Mucosa of descending colon (tissue), 3 donors: ENCODE data around the gene LAIR1. TPM values are rescaled to one million over a fixed set of nuclear protein-coding genes. Genes with fewer than 3 reads are reported as not detected.
"Not testable (repeated sequence)": the region's sequence is repeated elsewhere in the genome, so short reads cannot be mapped to it uniquely, and the experiment has no call there.

Experiments
- ATAC-seq: fragments of 200-7000 bp; cut with Tn5 transposase; one replicate; pipeline ENCODE4 v1.9.1; 2020; ENCODE audit warnings: mild to moderate bottlenecking, moderate library complexity
- DNase-seq, 3 donors: peaks; one replicate each; pipeline ENCODE4 v3.0.0-alpha.2; 2020
- H3K36me3 ChIP-seq: fragments of 200-600 bp; one replicate; pipeline ENCODE4 v1.8.0; 2021; ENCODE audit warnings: low read depth, mild to moderate bottlenecking
- H3K4me1 ChIP-seq: fragments of 200-600 bp; one replicate; pipeline ENCODE4 v1.8.0; 2021; ENCODE audit warnings: low read depth, mild to moderate bottlenecking
- H3K4me3 ChIP-seq: fragments of 200-600 bp; one replicate; pipeline ENCODE4 v1.8.0; 2021; ENCODE audit warnings: mild to moderate bottlenecking
- H3K9me3 ChIP-seq: fragments of 200-600 bp; one replicate; pipeline ENCODE4 v1.8.0; 2021; ENCODE audit warnings: mild to moderate bottlenecking
- intact Hi-C, 2 donors: fragments of 100-400 bp; cut with DNase I in 1 of 2; cut with micrococcal nuclease in 1 of 2; formaldehyde crosslinking; loops; one replicate each; pipeline versions ENCODE4 v1.11.0 to v1.11.1; 2022; cut with DNase I, micrococcal nuclease
- total RNA-seq, 3 donors: library from RNA; stranded (reverse); fragmentation: NEBNext Ultra II Directional in 2 of 3; extraction: Animal tissue kit (Norgen Biotek cat#: 25700) in 2 of 3; gene quantifications; one replicate each; pipeline versions ENCODE4 v1.2.1 to v1.2.4, GENCODE V29; 2021 to 2023
- TF ChIP-seq, protein P1 (sequence below): fragments of 200-600 bp; IDR thresholded peaks from one replicate; pipeline ENCODE4 v1.8.0; 2022; ENCODE audit warnings: antibody characterized with exemption, mild to moderate bottlenecking
- donor health status: DM: no; HTN: no; CAD: no; lungs with moderate emphysema.
- donor health status: DM: no; HTN: no; CAD: no.
- donor health status: DM: no; HTN: yes; CAD: no.

The LAIR1 gene
- total RNA-seq, 3 donors from 2014 or later: 5.4 to 26.7 (median 17.1) TPM

GRCh38 chr19:54388802-54389139, 24.0 kb upstream of the LAIR1 start:
- ATAC-seq (no peak), DNase-seq (no peak)
- intact Hi-C loops: no loop called here
- Histone ChIP-seq H3K4me3 (no peak overlapping the region), H3K36me3 (no peaks in the 10 kb centered on the region), H3K4me1 (no peaks in the 10 kb centered on the region), H3K9me3 (no peaks in the 10 kb centered on the region)
- TF ChIP-seq, protein P1, sequence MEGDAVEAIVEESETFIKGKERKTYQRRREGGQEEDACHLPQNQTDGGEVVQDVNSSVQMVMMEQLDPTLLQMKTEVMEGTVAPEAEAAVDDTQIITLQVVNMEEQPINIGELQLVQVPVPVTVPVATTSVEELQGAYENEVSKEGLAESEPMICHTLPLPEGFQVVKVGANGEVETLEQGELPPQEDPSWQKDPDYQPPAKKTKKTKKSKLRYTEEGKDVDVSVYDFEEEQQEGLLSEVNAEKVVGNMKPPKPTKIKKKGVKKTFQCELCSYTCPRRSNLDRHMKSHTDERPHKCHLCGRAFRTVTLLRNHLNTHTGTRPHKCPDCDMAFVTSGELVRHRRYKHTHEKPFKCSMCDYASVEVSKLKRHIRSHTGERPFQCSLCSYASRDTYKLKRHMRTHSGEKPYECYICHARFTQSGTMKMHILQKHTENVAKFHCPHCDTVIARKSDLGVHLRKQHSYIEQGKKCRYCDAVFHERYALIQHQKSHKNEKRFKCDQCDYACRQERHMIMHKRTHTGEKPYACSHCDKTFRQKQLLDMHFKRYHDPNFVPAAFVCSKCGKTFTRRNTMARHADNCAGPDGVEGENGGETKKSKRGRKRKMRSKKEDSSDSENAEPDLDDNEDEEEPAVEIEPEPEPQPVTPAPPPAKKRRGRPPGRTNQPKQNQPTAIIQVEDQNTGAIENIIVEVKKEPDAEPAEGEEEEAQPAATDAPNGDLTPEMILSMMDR: no peak

- H3K4me3 ChIP-seq: no peak overlapping the region
- H3K36me3 ChIP-seq: no peaks in the 10 kb centered on the region
- H3K9me3 ChIP-seq: no peaks in the 10 kb centered on the region
- no peaks in the 10 kb centered on the region for H3K4me1 ChIP-seq
- ATAC-seq: peak; percentile 63
- TF ChIP-seq, protein P1: no peak
- intact Hi-C loops: no loop called here
- DNase-seq: peak in 2 of 3 donors; percentile 43 to 58
Measured at GRCh38 chr19:54387991-54388801, 23.5 kb upstream of the LAIR1 start.

DNA sequence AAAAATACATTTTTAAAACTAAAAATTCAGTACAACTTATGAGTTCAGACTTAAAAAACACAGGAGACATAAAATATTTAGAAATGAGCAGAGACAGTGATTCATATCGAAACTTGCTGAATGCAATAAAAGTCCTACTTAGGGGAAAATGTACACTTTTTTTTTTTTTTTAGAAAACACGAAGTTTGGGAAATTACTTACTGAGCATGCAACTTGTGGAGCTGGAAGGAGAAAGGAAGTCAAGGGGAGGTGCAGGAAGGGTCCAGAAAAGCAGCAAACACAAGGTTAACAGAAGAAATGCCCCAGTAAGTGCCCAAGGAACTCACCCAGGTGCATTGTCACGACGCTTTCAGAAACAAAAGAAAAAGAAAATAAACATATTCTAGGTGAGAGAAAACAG, 18.6 kb upstream of the LAIR1 start:
- Histone ChIP-seq H3K36me3 (no peaks in the 10 kb centered on the region), H3K4me3 (no peak overlapping the region), H3K4me1 (no peaks in the 10 kb centered on the region), H3K9me3 (no peaks in the 10 kb centered on the region)
- ATAC-seq (no peak), DNase-seq (no peak)
- intact Hi-C loops: no loop called here
- TF ChIP-seq, protein P1: no peak

- H3K4me1 ChIP-seq, H3K4me3 ChIP-seq, H3K36me3 ChIP-seq, H3K9me3 ChIP-seq, DNase-seq, ATAC-seq, intact Hi-C loops: not testable (repeated sequence)
Measured at GRCh38 chr19:54382041-54382440, 17.3 kb upstream of the LAIR1 start.

GRCh38 chr19:54380897-54381296, 16.2 kb upstream of the LAIR1 start:
- DNase-seq (no peak), ATAC-seq (no peak)
- Histone ChIP-seq H3K4me1 (no peaks in the 10 kb centered on the region), H3K36me3 (no peaks in the 10 kb centered on the region), H3K9me3 (no peaks in the 10 kb centered on the region), H3K4me3 (no peak overlapping the region)
- intact Hi-C loops: no loop called here
- TF ChIP-seq, protein P1: no peak

GRCh38 chr19:54379187-54379678, 14.5 kb upstream of the LAIR1 start:
- Histone ChIP-seq H3K36me3 (no peaks in the 10 kb centered on the region), H3K9me3 (no peaks in the 10 kb centered on the region), H3K4me1 (no peaks in the 10 kb centered on the region), H3K4me3 (no peak overlapping the region)
- ATAC-seq (no peak), DNase-seq (no peak)
- intact Hi-C loops: no loop called here
- TF ChIP-seq, protein P1: no peak
